ENCODE measurements around the gene DAPK2. TPM values are rescaled to one million over a fixed set of nuclear protein-coding genes. Genes with fewer than 3 reads are reported as not detected.

DAPK2 gene
- total RNA-seq, 1 donor from 2014 or later = 1.6 TPM

DNA sequence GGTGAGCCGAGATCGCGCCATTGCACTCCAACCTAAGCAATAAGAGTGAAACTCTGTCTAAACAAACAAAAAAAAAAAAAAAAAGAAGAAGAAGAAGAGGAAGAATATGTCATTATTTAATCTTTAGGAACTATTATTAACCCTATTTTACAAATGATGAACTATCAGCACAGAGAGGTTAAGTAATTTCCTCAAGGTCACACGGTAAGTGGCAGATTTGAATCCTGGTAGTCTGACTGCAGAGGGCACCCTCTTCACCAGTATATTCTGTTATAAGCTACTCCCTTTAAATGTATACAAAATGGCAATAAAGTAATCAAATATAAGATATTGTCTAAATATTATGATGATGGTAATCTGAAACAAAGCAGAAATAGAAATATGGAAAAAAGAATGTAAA lies 135.1 kb downstream of the DAPK2 start:
- H3K4me3 Mint-ChIP-seq (ENCODE audit: unreplicated experiment) = no peak overlapping the region
- DNase-seq (ENCODE audit: low spot score) = no peak
- H3K36me3 Mint-ChIP-seq (ENCODE audit: low read depth) = no peaks in the 10 kb centered on the region
- no peaks in the 10 kb centered on the region for H3K27me3 Mint-ChIP-seq (ENCODE audit: low read depth)
- no peak overlapping the region for H3K27ac Mint-ChIP-seq (ENCODE audit: unreplicated experiment)
- TF ChIP-seq, protein P1, sequence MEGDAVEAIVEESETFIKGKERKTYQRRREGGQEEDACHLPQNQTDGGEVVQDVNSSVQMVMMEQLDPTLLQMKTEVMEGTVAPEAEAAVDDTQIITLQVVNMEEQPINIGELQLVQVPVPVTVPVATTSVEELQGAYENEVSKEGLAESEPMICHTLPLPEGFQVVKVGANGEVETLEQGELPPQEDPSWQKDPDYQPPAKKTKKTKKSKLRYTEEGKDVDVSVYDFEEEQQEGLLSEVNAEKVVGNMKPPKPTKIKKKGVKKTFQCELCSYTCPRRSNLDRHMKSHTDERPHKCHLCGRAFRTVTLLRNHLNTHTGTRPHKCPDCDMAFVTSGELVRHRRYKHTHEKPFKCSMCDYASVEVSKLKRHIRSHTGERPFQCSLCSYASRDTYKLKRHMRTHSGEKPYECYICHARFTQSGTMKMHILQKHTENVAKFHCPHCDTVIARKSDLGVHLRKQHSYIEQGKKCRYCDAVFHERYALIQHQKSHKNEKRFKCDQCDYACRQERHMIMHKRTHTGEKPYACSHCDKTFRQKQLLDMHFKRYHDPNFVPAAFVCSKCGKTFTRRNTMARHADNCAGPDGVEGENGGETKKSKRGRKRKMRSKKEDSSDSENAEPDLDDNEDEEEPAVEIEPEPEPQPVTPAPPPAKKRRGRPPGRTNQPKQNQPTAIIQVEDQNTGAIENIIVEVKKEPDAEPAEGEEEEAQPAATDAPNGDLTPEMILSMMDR (IDR thresholded peaks at IDR 0.05) = peak; percentile 19
- H3K9me3 Mint-ChIP-seq (ENCODE audit: low read depth) = no peaks in the 10 kb centered on the region
- peaks cover 43% of the 10 kb centered on the region for H3K4me1 Mint-ChIP-seq (ENCODE audit: low read depth)

DNA sequence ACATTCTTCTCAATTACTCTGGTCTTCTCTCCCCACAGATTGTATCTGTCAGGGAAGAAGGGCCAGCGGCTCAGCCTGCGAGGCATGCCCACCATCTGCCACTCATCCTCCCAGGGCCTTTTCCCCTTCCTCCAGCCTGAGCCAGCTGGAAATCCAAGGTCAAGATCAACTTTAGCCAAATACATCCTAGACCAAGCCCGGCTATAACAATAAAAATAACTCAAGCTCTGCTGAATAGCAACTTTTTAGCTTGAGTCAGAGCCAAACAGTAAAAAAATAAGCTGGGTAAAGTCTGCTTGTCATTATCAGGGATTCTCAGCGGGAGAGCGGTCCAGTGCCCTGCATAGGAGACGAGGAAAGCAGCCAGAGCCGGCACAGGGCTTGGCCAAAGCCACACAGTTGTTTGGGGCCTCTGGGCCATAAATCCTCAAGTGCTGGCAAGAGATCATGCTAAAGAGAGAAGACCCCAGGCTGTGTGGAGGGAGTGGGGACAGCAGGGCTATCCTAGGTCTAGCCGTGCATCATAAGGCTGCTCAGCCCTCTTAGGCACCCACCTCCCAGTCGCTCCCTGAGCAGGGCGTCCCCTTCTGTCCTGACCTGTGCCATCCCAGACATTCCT lies 136.4 kb downstream of the DAPK2 start:
- peak overlapping the region; percentile 93 for H3K27ac Mint-ChIP-seq (ENCODE audit: unreplicated experiment)
- H3K27me3 Mint-ChIP-seq (ENCODE audit: low read depth) = no peaks in the 10 kb centered on the region
- no peak overlapping the region for H3K4me3 Mint-ChIP-seq (ENCODE audit: unreplicated experiment)
- H3K9me3 Mint-ChIP-seq (ENCODE audit: low read depth) = no peaks in the 10 kb centered on the region
- no peak for DNase-seq (ENCODE audit: low spot score)
- peaks cover 32% of the 10 kb centered on the region for H3K4me1 Mint-ChIP-seq (ENCODE audit: low read depth)
- no peaks in the 10 kb centered on the region for H3K36me3 Mint-ChIP-seq (ENCODE audit: low read depth)
- TF ChIP-seq, protein P1 (IDR thresholded peaks at IDR 0.05) = no peak

DNA sequence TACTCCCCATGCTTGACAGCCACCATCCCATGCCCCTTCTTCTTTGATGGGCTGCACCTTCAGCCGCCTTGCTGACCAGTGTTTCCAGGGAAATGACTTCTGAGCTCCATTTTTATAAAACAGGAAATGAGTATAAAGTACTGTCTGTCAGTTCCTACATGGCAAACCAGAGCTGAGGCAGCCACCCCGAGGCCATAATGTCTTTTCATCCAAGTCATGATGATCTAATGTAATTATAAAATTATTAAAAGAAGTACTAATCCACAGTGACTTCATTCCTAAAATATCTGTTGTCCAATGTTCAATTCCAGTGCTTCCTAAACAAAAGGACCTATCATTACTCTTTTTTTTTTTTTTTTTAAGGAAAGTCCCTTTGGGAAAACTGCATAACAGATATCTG lies 137.3 kb downstream of the DAPK2 start:
- H3K9me3 Mint-ChIP-seq (ENCODE audit: low read depth) = no peaks in the 10 kb centered on the region
- no peak overlapping the region for H3K27ac Mint-ChIP-seq (ENCODE audit: unreplicated experiment)
- H3K4me1 Mint-ChIP-seq (ENCODE audit: low read depth) = peaks cover 28% of the 10 kb centered on the region
- H3K4me3 Mint-ChIP-seq (ENCODE audit: unreplicated experiment) = no peak overlapping the region
- no peaks in the 10 kb centered on the region for H3K27me3 Mint-ChIP-seq (ENCODE audit: low read depth)
- TF ChIP-seq, protein P1 (IDR thresholded peaks at IDR 0.05) = no peak
- no peak for DNase-seq (ENCODE audit: low spot score)
- no peaks in the 10 kb centered on the region for H3K36me3 Mint-ChIP-seq (ENCODE audit: low read depth)

DNA sequence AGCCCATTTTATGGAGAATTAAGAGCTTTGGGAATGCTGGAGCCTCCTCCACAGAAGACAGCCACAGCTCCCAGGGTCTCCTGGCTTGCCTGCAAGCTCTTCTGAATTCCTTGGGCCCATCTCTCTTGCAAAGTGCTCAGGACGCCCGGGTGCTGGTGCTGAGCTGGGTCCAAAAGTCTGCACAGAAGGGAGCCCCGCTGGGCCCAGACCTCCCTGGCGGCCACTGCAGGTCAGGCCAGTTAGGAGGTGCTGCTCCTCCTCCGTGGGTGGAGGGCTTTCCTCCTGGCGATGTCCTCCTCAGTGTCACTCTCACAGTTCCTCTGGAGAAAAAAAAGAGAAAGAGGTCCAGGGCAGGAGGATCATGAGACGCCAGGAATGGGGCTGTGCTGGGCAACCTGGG lies 138.0 kb downstream of the DAPK2 start:
- H3K4me1 Mint-ChIP-seq (ENCODE audit: low read depth) = peaks cover 23% of the 10 kb centered on the region
- TF ChIP-seq, protein P1 (IDR thresholded peaks at IDR 0.05) = no peak

DNA sequence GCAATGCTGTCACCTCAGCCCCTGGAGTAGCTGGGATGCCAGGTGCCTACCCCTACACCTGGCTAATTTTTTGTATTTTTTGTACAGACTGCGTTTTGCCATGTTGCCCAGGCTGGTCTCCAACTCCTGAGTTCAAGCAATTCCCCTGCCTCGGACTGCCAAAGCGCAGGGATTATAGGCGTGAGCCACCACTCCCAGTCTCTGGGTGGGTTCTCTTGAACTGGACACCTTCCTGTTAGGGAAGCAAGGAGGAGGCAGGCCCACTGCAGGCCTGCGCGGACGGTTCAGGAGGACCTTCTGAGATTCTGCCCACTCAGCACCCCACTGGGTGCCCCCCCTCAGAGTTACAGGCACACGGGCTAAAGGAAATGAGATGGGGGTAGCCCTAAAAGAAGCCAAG lies 138.8 kb downstream of the DAPK2 start:
- TF ChIP-seq, protein P1 (IDR thresholded peaks at IDR 0.05) = no peak
- no peak for DNase-seq (ENCODE audit: low spot score)
- no peaks in the 10 kb centered on the region for H3K27me3 Mint-ChIP-seq (ENCODE audit: low read depth)
- no peaks in the 10 kb centered on the region for H3K9me3 Mint-ChIP-seq (ENCODE audit: low read depth)
- H3K4me1 Mint-ChIP-seq (ENCODE audit: low read depth) = peaks cover 23% of the 10 kb centered on the region
- no peak overlapping the region for H3K27ac Mint-ChIP-seq (ENCODE audit: unreplicated experiment)
- H3K4me3 Mint-ChIP-seq (ENCODE audit: unreplicated experiment) = no peak overlapping the region
- no peaks in the 10 kb centered on the region for H3K36me3 Mint-ChIP-seq (ENCODE audit: low read depth)

More for the DNA sequence above, 138.0 kb downstream of the DAPK2 start:
- DNase-seq (ENCODE audit: low spot score) = no peak
- no peaks in the 10 kb centered on the region for H3K9me3 Mint-ChIP-seq (ENCODE audit: low read depth)
- no peak overlapping the region for H3K4me3 Mint-ChIP-seq (ENCODE audit: unreplicated experiment)
- H3K27ac Mint-ChIP-seq (ENCODE audit: unreplicated experiment) = no peak overlapping the region
- no peaks in the 10 kb centered on the region for H3K36me3 Mint-ChIP-seq (ENCODE audit: low read depth)
- no peaks in the 10 kb centered on the region for H3K27me3 Mint-ChIP-seq (ENCODE audit: low read depth)

Data from chondrocyte (in vitro differentiated cells).